AG09319 (cell line): ENCODE data around the gene MAGEA1.

Experiments
- DNase-seq: peaks from one replicate; pipeline ENCODE4 v3.0.0-alpha.2; 2010; ENCODE audit warnings: low read depth; ENCODE audit errors: extremely low read depth
- TF ChIP-seq, protein P1 (sequence below): IDR thresholded peaks from 2 replicates; pipeline ENCODE4 v1.5.1; 2011; ENCODE audit warnings: low read depth, mild to moderate bottlenecking, inconsistent platforms, low read length, moderate library complexity

MAGEA1 gene

DNA sequence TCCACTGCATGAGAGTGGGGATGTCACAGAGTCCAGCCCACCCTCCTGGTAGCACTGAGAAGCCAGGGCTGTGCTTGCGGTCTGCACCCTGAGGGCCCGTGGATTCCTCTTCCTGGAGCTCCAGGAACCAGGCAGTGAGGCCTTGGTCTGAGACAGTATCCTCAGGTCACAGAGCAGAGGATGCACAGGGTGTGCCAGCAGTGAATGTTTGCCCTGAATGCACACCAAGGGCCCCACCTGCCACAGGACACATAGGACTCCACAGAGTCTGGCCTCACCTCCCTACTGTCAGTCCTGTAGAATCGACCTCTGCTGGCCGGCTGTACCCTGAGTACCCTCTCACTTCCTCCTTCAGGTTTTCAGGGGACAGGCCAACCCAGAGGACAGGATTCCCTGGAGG is 2.7 kb downstream of the MAGEA1 start:
- no peak for DNase-seq

GRCh38 chrX:153184787-153185186 is 5.7 kb downstream of the MAGEA1 start:
- TF ChIP-seq, protein P1, sequence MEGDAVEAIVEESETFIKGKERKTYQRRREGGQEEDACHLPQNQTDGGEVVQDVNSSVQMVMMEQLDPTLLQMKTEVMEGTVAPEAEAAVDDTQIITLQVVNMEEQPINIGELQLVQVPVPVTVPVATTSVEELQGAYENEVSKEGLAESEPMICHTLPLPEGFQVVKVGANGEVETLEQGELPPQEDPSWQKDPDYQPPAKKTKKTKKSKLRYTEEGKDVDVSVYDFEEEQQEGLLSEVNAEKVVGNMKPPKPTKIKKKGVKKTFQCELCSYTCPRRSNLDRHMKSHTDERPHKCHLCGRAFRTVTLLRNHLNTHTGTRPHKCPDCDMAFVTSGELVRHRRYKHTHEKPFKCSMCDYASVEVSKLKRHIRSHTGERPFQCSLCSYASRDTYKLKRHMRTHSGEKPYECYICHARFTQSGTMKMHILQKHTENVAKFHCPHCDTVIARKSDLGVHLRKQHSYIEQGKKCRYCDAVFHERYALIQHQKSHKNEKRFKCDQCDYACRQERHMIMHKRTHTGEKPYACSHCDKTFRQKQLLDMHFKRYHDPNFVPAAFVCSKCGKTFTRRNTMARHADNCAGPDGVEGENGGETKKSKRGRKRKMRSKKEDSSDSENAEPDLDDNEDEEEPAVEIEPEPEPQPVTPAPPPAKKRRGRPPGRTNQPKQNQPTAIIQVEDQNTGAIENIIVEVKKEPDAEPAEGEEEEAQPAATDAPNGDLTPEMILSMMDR = no peak
- no peak for DNase-seq

More for the DNA sequence above, 2.7 kb downstream of the MAGEA1 start:
- TF ChIP-seq, protein P1 = no peak

GRCh38 chrX:153190381-153190780 is 11.3 kb downstream of the MAGEA1 start:
- TF ChIP-seq, protein P1 = no peak
- no peak for DNase-seq

DNA sequence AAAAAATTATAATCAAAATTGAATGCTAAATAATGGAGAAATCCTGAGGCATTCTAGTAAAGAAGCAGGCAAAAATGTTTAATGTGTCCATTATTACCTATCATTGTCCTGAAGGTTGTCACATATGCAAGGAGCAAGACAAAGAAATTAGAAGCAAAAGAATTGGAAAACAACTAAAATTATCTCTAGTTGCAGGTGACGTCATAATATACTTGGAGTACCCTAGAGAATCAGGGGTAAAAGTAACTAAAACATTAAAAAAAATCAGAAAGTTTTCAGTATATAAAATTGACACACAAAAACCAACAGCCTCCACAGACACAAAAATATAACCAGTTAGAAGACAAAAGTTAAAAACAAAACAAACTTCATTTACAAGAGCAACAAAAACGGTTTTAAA is 21.4 kb downstream of the MAGEA1 start:
- DNase-seq = no peak
- TF ChIP-seq, protein P1 = no peak

DNA sequence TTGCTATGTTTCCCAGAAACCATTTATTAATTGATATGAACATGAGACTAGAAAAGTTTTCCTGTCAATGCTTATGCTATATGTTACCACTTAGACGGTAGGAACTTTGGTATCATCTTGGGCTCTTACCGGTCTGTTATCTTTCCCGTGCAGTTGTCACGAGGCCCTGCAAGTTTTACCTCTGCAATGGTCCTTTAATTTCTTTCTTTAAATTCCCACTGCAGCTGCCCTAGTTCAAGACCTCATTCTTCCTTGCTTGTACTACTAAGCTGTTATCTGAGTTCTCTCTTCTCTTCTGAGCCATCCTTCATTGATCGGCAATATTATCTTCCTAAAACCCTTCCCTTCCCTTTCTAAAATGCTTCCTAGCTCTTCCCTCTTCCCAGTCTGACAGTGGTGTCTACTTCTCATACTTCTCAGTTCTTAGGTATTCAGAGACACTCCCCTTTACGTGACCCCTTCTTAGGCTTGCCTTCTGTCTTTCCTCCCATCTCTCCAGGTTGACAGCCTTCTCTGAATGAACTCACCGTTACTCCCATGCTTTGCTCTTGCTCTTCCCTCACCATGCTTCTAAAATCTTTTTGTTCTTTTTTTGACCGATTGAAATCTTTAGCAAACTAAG is 27.5 kb downstream of the MAGEA1 start:
- TF ChIP-seq, protein P1 = no peak
- no peak for DNase-seq

DNA sequence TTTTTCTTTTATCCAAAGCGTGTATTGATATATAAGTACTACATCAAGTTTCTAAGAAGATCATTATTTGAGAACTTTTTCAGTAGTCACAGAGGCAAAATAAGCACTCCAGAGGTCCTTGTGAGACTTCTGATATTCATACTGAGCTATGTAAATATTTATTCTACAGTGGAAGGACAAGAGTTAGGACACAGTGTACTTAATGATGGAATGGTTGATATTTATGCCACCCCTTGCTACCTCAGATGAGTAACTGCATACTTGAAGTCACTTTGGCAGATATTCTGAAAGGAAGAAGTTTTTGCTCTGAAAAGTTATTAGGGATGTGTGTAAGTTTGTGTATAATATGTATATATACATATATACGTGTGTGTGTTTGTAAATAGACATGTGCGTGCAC is 30.3 kb downstream of the MAGEA1 start:
- TF ChIP-seq, protein P1 = no peak
- no peak for DNase-seq

DNA sequence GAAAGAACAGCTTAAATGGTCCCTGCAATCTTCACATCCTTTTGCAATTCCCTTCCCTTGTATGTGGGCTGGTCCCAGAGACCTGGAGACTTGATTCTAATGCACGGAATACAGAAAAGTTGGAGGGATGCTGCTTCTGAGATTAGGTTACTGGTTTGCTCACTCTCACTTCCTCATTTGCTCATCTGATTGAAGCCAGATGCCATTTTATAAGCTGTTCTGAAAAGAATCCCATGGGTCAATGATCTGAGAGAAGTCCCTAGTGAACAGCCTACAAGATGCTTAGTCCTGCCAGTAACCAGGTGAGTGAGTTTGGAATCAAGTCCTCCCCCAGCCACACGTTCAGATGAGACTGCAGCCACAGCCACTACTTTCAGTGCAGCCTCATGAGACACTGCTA is 35.9 kb downstream of the MAGEA1 start:
- TF ChIP-seq, protein P1 = no peak
- DNase-seq = no peak
